HG03095 (cell line): ENCODE measurements around the gene LRRC7.

ENCODE experiments used
- ATAC-seq: cut with Tn5 transposase; IDR thresholded peaks from one replicate; pipeline ENCODE4 v1.9.1; 2021; ENCODE audit warnings: moderate library complexity; ENCODE audit not compliant: unreplicated experiment

LRRC7 gene

GRCh38 chr1:70083519-70083918 is 515.8 kb downstream of the LRRC7 start:
- ATAC-seq, result no peak

GRCh38 chr1:70084314-70084915 is 516.7 kb downstream of the LRRC7 start:
- ATAC-seq, result no peak

DNA sequence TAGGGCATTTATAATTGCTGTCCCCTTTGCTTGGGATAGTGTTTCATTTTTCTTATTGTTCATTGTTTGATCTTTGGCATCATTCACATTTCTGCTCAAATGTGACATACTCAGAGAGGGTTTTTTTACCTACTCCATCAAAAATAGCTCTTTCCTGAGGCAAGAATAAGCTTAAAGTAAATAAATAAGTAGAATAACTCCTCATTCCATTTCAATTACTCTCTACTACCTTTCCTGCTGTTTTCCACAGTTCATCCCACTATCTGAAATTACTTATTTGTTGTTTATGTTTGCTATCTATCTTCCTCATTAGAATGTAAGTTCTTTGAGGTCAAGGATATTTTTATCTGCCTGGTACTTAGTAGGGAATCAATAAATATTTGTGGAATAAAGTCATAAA is 517.8 kb downstream of the LRRC7 start:
- no peak for ATAC-seq

DNA sequence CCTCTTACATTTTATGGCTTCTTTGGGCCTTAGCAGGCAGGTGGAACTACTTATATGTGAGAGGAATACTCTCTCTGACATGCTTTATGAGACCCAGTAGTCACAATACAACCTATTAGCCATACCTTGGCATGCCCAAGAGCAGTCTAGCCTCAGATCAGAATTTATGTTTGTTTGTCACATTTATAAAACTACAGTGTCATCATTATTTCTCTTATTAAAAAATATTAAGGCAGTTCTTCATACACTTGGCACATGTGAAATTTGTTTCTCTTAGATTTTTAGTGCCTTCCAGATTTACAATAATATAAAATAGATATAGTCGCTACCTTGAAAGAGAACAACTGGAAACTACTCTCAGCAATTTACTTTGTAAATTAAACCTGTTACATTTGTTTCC is 519.2 kb downstream of the LRRC7 start:
- no peak for ATAC-seq

GRCh38 chr1:70090141-70090540 is 522.4 kb downstream of the LRRC7 start:
- no peak for ATAC-seq

GRCh38 chr1:70090875-70091274 is 523.2 kb downstream of the LRRC7 start:
- ATAC-seq, result no peak

DNA sequence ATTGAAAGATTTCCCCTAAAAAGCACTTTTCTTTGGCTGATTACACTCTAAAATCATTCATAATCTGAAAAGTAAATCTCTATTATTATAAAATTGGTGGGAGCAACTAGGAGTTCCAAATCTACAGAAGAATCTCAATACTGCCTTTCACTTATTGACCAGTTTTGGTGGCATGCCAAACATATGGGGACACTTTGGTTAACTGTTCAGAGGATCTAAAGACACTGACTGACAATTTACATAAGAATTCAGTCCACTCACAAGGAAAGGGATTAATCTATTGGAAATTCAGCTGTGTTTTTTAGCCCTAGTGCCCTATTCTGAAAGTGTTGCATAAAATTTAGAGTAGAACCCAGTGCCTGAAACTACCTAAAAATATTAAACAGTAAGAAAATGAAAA is 524.1 kb downstream of the LRRC7 start:
- ATAC-seq, result no peak

GRCh38 chr1:70092526-70092925 is 524.8 kb downstream of the LRRC7 start:
- ATAC-seq, result no peak

DNA sequence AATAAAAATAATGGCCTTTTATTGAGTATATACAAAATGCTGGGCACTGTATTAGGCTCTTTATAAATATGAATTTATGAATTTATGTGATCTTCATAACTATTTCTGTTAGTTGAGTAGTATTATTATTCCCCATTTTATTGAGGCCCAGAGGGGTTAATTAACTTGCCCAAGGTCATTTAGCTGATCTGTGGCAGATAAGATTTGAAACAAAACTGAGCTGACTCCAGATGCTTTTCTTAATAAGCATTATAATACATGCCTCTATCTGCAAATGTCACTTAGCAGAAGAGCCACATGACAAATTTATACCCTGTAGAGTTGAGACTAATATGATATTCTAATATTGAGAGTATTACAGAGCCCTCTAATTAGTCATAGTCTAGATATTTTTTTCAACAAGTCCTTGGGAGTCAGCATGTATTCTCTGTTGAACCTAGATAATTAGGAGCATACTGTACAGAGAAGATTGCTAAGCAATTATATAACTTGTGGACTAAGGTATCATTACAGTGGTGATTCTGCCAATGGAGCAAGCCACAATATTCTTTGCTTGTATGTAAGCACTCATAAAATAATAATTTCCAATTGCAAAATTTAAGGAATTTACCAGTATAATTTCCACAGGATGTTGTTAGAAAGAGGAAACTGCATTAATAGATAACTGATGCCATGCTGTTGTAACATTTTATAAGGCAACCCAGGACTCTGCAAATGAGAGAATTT is 525.7 kb downstream of the LRRC7 start:
- ATAC-seq, result no peak

- ATAC-seq, result no peak
Observed at GRCh38 chr1:70101231-70101630, 533.5 kb downstream of the LRRC7 start.

DNA sequence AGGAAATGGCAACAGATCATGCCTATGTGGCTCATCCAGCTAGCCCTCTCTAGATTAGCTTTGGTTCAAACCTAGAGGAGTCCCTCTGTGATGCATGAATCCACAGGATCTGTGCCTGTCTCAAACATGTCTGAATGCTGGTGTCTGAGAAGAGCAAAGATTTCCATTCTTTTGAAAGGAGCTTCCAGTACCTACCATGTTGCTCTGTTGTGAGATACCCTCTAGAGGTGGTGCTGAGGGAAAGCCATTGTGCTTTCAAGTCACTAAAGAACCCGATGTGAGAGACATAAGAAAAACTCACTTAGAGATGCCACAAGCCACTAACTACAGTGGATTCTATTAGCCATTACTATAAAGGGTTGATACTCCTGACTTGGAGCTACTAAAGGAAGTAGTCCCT is 534.1 kb downstream of the LRRC7 start:
- no peak for ATAC-seq

- ATAC-seq, result no peak
Observed at GRCh38 chr1:70103770-70104169, 536.0 kb downstream of the LRRC7 start.

- no peak for ATAC-seq
Observed at GRCh38 chr1:70109241-70109640, 541.5 kb downstream of the LRRC7 start.

DNA sequence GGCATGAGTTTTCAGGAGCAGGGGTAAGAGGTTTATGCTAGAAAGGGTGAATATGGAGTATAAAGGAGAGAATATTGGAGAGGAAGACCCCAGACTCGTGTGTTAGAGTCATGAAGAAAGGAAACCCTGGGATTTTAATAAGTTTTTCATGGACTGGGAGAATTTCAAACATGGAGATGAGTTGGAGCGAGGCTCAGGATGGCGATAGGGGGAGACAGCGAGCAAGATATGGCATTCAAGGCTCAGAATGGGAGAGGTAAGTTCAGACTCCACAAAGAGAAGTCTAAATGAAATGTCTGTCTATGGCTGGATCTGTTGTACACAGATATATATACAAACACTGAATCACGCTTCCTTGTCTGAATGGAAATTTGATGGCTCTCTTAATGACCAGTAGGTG is 545.1 kb downstream of the LRRC7 start:
- no peak for ATAC-seq

DNA sequence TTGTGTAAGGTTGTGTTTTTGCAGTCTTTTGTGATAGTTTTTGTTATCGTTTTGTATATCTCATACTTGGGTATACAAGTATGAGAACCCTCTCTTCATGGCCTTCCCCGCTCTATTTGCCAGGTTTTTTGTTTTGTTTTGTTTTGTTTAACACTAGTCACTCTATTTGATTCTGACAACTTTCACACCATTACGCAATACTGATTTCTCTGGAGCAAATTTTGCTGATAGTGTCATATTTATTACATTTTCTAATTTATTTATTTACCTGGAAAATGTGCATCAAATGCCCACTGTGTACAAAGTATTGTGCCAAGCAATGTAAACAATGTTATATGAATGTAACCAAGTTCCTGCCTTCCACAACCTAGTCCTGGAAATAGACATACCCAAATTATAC is 547.6 kb downstream of the LRRC7 start:
- no peak for ATAC-seq

DNA sequence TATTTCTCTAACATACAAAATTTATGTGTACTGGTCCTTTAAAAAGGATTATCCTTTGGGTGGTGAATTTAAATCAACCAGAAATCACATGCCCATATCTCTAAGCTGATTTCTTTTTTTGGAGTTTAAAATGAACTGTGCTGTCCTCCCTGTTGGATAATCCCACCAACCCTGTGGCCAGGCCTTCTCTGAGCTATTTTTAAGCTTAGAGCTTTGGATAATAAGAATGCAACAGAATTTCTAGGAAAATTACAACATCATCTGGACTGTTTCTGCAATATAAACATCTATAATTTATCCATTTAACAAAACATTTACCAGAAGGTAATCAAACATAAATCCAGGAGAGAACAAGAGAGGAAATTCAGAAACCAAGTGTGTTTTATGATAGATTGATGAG is 549.3 kb downstream of the LRRC7 start:
- ATAC-seq, result no peak

DNA sequence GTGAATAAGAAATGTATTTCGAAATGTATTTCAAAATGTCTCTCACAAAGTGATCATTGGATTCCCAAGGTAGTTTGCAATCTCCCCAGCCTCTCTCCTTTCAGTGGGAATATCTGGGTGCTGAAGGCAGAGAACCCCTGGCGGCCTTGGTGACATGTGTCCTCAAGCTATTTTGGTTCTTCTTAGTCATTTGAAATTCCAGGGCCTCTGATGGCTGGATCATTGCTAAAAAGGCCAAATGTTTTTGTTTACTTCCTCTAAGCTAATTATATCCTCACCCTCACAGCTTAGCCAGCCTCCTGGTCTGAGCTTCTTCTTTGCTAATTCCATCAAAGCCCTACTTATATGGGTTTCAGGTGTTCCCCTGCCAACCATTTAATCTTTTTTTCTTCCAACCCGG is 566.4 kb downstream of the LRRC7 start:
- ATAC-seq, result no peak

DNA sequence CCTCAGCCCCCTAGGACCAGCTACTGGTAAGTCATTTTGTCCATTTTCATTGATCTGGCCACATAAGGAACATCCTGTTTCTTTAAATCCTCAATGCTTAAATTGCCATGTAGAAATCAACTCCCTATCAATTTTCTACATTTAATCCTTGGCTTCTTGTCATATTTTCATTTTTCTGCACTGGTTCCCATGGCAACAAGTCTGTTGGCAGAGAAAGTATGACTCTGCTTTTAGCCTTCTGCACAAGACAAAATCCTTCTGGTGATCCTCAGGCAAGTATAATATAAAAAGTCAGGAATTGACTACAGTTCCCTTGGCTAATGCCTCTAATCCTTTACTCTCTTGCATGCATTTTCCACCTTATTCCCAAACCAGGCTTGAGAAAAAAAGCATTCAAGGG is 572.6 kb downstream of the LRRC7 start:
- ATAC-seq, result no peak

- no peak for ATAC-seq
Observed at GRCh38 chr1:70140894-70141293, 573.2 kb downstream of the LRRC7 start.

DNA sequence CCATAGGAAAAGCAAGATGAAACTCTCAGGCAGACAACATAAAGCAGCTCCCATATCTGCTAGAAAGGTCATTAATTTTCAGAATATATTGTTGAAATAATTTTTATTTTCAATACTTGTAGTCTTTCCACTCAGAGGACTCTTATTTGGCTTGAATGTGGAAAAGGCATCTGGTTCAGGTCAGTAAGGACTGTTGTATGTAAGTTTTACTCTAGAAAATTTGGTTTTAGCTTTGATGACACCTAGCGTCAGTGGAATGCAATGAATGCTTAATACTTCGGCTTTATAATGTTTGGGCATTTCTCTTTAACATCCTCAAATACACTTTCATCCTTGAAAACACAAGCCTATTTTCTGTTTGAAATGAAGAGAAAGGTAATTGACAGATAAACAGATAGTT is 574.4 kb downstream of the LRRC7 start:
- ATAC-seq, result no peak

DNA sequence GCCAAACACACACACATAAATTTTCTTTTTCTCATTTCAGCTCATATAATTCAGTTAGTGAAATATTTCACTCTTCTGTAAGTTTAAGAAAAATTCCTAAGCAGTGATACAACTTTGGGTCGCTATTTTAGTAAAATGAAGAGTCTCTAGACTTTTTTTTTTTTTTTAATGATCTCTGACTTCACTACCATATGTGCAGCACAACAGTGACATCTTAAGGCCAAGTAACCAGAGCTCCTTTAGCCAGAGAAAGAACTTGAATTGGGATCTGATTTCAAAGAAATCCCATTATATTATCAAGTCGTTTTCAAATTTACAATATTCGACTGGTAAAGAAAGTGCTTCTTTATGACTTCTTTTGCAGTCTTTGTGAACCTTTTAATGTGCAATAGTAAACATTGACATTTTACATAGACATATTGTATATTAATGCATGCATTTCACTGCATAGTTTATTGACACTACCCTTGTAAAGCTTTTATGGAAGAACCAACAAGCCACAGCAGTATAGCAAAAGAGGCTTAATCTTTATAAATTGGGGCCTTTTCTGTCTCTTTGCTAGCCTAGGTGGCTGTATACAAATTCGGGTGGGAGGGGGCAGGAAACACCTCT is 575.4 kb downstream of the LRRC7 start:
- ATAC-seq, result no peak

- ATAC-seq, result no peak
Observed at GRCh38 chr1:70146488-70146887, 578.8 kb downstream of the LRRC7 start.

GRCh38 chr1:70150444-70150843 is 582.7 kb downstream of the LRRC7 start:
- no peak for ATAC-seq
